HG03432 (cell line): ENCODE measurements around the gene BST2.
"Not testable (repeated sequence)": the region's sequence is repeated elsewhere in the genome, so short reads cannot be mapped to it uniquely, and the experiment has no call there.

ENCODE experiments used
- ATAC-seq: cut with Tn5 transposase; IDR thresholded peaks from one replicate; pipeline ENCODE4 v1.9.1; 2021; ENCODE audit warnings: mild to moderate bottlenecking, moderate library complexity; ENCODE audit not compliant: unreplicated experiment

Gene BST2

DNA sequence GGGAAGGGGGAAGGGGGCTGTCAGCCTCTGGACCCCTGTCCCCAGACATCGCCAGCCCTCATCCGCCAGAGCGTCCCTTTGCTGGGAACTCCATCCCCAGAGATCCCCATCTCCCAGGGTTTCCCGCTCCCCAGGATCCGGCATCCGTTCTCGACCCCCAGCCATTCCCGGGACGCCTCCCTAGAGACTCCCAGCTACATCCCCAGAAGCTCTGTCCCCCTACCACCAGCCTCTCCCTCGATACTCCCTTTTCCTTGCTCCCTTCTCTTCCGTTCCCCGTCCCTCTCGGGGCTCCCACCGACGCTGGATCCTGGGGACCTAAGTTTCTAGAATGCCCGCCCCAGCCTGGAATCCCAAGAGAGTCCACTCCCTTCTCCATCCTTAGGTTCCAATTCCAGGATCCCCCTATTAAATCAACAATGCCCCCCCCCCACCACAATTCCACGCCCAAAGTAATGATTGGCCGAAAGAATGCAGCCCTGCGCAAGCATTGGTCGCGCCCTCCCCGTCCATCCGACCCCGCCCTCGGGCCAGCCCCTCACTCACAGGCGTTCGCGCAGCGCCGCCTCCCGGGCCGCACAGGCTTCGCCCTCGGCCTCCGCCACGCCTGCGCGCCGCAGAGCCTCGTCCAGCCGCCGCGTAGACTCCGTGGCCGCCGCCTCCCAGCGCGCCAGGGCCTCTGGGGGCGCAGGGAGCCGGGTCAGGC lies 14.6 kb downstream of the BST2 start:
- ATAC-seq: peak; percentile 96

DNA sequence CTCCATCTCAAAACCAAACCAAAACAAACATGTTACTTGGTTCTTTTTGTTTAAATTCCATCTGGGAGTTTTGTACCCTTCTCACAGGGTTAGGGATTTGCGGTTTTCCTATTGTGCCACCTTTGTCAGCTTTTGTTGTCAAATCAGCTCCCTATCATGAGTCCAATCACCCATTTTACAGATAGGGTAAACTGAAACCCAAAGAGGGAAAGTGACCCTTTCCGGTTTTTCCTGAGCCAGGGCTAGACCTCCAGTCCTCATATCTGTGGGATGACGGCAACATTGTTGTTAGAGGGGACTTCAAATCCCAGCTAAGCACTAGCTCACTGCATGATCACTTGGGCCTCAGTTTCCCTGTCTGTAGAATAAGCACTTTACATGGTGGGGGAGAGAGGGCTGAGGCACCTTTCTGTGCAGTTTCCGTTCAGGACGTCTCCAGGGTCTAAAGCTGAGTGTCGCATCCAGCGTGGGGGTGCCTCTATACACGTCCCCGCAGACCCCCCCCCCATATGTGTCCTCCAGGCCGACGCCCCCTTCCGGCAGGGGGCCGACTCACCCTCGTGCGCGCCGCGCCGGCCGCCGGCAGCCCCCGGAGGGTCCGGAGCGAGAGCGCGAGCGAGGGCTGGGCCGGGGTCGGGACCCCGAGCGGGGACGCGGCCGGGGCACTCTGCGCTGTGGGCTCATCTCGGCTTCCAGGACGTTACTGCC lies 15.3 kb downstream of the BST2 start:
- no peak for ATAC-seq

DNA sequence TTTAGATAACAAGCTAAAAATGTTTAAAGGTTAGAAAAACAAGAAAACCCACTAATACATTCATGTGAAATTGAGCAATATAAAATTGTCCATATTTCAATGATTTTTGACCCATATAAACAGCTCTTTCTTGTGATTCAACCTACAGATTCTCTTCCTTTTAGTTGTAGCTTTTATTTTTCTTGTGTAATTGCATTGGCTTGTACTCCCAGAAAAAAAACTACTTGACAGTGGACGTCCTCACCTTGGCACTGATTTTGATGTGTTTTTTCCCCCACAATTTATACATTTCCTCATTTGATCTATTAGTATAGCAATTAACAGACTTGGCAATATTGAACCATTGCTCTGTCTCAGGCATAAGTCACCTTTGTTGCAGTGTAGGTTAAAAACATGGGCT lies 16.1 kb downstream of the BST2 start:
- ATAC-seq: no peak

DNA sequence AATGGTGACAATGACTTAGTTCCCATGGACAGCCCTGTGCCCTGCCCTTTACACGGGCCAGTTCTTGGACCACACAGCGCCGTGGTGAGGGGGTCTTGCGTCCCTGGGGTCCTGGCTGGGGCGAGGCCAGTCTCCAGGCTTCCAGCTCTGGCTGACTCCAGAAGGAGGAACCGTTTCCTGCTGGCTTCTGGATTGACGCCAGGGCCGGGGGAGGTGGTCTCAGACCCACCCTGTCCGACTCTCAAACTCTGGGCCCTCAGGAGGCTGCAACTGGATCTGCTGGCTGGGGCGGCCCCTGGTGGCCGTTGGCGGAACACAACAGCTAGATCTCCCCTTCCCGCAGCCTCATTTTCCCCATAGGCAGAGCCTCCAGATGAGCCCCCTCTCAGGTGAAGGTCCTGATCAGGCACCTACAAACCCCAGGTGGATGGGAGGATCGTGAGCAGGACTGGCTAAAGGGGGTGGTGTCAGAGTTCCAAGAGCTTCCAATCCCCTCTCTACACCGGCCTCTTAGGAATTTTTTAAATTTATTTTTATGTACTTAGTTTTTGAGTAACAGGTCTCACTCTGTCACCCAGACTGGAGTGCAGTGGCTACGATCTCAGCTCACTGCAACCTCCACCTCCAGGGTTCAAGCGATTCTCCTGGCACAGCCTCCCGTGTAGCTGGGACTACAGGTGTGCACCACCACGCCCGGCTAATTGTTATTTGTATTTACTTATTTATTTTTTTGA lies 19.4 kb downstream of the BST2 start:
- ATAC-seq: no peak

DNA sequence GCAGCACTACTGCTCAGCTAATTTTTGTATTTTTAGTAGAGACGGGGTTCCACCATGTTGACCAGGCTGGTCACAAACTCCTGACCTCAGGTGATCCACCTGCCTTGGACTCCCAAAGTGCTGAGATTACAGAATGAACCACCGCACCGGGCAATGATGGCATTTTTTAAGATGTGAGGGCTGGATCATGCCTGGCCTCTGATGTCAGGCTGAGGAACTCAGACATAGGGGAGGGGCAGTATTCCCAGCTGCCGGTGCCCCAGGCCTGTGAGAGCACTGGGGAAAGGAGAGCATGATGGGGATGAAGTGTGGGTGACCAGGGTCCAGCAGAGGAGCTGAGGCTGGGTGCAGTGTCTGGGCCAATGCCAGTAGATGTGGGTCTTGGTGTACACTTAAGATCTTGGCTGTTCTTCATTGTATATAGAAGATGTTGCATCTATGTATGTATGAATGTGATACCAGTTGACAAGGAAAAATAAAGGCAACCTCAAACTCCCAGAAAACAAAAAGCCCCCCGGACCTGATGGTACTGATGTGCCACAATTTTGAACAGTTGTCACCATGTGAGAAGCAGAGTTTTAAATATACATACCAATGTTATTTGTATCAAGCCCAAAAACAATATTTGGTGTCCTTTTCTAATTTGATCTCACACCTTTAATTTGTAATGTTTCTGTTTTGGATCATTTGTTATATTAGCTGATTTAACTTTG lies 24.8 kb downstream of the BST2 start:
- no peak for ATAC-seq

DNA sequence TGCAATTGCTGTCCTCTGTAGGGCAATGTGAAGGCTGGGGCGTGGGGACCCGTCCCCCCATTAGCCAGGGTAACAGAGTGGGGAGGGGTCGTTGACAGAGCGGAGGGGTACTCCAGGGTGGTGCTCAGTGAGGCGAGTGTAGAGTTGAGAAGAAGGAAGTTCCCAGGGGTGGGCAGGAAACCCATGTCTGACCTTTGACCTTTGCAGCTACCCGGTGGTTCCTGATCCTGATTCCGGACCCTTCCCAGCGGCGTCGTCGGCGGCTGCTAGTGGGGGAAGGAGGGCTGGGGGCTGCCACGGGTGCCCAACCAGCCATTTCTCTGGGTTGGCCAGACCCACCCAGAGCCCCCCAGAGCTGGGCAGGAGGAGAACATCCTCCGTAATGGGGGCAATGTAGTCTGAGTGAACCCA lies 26.2 kb downstream of the BST2 start:
- no peak for ATAC-seq

DNA sequence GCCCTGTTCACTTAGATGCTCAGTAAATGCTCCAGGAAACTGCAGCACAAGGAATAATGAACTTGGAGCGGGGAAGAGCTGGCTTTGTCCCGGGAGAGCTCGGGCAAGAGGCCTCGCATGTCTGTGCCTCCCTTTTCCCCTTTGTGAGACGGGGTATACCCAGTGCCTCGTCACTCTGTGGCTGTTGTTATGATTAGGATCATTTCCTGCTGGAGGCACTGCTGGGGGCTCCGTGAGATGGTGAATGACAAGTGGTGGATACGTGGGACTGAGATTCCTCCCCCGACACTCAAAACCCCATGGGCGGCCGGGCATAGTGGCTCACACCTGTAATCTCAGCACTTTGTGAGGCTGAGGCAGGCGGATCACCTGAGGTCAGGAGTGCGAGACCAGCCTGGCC lies 27.2 kb downstream of the BST2 start:
- ATAC-seq: no peak

DNA sequence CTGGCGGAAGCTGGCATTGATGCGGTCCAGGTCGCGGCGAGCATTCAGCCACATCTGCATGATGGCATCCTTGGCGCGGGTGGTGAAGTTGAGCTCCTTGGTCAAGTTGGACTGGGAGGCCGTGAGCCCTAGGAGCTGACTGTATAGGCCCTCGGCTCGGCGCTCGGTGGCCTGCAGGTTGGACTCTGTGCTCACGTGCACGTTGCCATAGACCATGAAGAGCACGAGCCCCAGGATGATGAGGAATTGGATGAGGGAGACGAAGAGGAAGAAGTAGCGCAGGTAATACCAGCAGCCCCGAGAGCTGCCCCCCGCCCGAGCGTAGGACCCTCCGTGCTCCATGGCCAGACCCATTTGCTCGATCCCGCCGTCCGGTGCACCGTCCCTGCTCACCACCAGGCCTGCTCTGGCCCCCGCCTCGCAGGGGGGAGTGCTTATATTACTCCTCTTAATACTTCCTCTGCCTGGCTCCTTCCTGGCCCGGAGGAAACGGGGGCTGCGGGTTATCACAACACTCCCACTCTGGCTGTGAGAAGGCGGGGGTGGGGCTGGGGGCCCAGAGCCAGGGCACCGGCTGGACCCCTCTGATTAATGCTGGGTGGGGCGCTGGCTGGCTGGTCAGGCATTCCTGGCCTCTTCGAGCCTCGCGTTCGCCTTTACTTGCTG lies 28.4 kb downstream of the BST2 start, which contains the start of gene PLVAP:
PLVAP (minus strand) TSS at position 408 of the 666 bp plus-strand sequence; CDS start at position 354, 54 bp downstream.
- ATAC-seq: no peak

DNA sequence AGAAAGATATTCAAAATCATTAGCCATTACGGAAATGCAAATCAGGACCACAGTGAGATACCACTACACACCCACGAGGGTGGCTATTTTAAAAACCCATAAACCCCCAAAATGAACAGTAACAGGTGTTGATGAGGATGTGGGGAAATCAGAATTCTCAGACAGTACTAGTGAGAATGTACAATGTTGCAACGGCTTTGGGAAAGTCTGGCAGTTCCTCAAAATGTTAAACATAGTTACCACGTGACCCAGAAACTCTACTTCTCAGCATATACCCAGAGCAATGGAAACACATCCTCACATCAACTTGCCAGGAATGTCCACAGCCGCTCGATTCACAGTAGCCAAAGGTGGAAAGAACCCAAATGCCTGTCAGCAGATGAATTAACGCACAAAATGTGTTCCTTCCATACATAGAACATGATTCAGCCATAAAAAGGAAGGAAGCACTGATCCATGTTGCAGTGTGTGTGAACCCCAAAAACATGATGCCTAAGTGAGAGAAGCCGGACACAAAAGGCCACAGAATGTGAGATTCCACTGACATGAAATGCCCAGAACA lies 35.3 kb downstream of the BST2 start:
- ATAC-seq: peak; percentile 79

DNA sequence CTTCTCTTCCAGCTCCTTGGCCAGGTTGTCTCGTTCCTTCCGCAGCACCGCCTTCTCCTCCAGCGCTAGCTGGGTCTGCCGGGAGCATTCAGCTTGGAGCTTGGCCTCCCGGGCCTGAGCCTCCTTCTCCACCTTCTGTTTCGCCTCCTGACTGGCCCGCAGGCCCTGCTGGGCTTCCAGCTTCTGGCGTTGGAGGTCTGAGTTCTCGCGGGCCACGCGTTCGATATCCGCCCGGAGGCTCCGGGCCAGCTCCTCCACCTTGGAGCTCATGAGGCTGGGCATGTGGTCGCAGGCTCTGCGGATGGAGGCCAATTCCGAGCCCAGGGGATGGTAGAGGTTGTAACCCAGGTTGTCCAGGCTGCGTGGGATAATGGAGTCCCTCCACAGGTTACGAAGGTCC lies 40.1 kb downstream of the BST2 start:
- no peak for ATAC-seq

DNA sequence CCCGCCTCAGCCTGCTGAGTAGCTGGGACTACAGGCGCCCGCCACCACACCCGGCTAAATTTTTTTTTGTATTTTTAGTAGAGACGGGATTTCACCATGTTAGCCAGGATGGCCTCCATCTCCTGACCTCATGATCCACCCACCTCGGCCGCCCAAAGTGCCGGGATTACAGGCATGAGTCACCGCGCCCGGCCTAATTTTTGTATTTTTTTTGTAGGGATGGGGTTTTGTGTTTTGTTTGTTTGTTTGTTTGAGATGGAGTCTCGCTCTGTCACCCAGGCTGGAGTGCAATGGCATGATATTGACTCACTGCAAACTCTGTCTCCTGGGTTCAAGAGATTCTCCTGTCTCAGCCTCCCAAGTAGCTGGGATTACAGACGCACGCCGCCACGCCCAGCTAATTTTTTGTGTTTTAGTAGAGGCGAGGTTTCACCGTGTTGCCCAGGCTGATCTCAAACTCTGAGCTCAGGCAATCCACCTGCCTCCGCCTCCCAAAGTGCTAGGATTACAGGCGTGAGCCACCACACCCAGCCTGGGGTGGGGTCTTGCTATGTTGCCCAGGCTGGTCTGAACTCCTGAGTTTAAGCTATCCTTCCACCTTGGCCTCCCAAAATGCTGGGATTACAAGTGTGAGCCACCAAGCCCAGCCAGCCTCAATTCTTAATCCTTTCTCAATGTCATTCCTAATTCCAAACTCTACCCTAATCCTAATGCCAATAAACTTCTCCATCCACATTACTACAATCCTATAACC lies 41.4 kb downstream of the BST2 start:
- not testable (repeated sequence) for ATAC-seq

DNA sequence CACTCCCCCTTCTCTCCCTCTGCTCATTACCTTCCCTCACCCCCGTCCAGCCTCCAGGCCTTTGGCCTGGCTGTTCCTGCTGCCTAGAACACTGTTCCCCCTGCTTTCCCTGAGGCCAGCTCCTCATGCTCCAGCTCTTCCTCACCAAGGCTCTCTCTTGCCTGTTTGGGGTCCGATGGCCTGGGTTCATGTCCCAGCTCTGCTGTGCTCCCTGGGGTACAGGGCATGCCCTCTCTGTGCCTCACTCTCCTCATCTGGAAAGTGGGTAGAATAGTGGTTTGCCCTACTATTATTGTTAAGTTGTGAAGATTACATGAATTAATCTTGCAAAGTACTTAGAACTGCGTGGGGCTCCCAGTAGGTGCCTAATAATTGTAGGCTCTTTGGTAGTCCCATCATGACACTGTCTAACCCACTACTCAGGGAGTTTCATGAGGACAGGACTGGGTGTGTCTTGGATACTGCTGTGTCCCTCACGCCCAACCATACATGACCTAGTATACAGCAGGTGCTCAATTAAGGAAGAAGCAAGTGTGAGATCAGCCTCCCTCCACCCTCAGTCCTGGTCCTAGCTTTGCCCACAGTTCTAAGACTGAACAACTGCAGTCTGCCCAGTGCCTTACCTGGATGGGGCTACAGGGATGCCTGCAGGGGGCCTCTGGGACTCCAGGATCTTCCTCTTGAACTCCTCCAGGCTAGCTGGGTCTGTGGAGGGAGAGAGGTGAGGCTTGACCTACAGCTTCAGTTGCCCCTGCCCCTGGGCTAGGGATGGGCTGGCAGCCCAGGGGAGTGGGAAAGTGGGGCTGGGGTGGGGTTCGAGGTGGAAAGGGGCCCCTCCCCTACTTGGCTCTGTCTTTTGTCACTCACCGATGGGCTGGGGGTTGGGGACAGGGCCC lies 45.3 kb downstream of the BST2 start:
- ATAC-seq: no peak

DNA sequence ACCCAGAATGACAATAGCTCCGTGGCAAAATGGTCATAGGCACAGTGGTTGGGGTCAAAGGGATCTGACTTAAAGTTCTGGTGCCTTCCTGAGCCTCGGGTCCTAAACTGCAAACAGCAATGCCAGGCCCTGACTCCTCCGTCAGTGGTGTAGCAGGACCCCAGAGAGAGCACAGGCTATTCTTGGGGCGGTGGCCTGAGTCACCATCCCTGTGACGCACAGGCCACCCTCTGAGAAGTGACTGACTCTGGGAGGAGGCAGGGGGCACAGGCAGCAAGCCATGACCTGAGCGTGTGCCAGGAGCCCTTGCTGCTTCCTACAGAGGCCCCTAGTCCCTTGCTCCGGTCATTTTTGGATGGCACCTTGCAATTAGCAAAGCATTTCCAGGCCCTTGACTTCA lies 47.0 kb downstream of the BST2 start:
- ATAC-seq: no peak

DNA sequence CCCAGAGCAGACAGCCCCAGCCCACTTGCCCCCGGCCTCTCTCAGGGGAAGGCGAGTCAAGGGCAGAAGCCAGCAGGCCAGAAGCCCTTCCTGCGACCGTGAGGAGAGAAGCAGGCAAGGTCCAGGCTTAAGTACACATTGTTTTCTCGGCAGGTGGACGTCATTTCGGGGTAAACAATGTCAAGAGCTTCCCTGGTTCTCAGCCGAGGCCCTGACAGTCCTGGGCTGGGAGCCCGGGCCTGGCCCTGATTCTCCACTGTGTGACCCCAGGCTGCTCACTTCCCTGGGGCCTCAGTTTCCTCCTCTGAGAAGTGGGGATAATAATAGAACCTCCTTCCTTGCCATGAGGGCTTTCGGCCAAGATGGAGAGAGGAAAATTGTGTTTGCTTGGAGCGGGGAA lies 47.7 kb downstream of the BST2 start:
- ATAC-seq: no peak

DNA sequence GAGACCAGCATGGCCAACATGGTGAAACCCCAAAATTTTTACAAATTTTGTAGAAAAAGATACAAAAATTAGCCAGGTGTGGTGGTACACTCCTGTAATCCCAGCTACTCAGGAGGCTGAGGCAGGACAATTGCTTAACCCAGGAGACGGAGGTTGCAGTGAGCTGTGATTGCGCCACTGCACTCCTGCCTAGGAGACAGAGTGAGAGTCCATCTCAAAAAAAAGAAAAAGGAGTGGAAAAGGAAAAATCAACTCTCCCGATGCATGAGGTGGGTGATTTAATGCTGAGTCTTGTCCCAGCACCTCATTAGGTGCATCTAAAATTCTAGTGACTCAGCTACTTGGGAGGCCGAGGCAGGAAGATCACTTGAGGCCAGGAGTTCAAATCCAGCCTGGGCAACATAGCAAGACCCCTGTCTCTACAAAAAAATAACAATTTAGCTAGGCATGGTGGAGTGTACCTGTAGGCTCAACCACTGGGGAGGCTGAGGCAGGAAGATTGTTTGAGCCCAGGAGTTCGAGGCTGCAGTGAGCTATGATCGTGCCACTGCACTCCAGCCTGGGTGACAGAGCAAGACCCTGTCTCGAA lies 48.3 kb downstream of the BST2 start:
- no peak for ATAC-seq

DNA sequence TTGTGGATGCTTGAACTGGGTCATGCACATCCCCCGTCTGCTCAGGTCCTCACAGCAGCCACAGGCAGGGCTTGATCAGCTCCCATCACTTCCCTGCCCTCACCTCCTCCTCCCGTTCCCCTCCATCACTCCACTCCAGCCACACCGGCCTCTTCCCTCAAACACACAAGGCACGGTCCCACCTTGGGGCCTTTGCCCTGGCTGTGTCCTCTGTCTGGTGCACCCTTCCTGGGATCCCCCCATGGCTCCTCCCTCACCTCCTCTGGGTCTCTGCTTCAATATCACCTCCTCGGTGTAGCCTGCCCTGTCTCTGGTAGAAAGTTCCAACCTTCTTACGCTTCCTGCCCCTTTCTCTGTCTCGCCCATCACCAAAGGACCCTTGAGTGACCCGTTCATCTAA lies 52.0 kb downstream of the BST2 start:
- no peak for ATAC-seq
